22Rv1 (cell line): ENCODE results near the gene SLC26A1.

Source experiments
- ZFX ChIP-seq: fragments of 450-650 bp; IDR thresholded peaks from 2 replicates; pipeline ENCODE4 v1.6.1; 2017; ENCODE audit warnings: antibody characterized with exemption, borderline replicate concordance
- TF ChIP-seq, protein P1 (sequence below): fragments of 450-650 bp; IDR thresholded peaks from 2 replicates; pipeline ENCODE4 v1.5.1; 2017; ENCODE audit warnings: mild to moderate bottlenecking

DNA sequence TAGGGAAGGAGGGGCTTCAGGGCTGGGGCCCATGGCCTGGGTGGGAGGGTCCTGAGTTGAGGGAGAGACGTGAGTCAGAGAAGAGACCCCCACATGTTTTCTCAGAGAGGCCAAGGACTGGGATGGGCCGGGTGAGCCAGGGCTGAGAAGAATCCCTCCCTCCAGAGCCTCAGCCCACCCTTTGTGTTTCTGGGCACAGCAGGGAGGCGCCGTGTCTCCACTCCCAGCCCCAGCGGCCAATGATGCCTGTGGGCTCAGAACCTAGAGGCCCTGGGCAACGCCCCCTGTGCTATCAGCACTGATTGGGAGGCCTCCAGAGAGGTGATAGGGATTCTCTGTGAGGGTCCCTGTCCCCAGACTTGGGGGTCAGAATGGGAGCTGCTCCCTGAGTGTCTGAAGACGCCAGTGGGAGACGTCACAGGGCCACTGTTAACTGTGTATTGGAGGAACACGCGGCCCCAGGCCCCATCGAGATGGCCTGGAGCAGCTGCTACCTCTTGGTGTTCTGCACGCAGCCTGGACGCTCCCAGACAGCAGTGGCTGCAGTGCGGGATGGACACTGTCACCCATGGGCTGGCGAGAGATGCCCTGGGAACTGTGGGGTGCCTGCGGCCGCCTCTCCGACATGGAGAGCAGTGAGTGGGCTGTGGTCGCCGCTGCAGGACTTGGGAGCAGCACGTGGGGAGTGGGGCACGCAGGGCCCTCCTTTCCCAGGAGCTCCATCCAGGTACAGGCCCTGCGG lies 26.7 kb upstream of the SLC26A1 start:
- TF ChIP-seq, protein P1, sequence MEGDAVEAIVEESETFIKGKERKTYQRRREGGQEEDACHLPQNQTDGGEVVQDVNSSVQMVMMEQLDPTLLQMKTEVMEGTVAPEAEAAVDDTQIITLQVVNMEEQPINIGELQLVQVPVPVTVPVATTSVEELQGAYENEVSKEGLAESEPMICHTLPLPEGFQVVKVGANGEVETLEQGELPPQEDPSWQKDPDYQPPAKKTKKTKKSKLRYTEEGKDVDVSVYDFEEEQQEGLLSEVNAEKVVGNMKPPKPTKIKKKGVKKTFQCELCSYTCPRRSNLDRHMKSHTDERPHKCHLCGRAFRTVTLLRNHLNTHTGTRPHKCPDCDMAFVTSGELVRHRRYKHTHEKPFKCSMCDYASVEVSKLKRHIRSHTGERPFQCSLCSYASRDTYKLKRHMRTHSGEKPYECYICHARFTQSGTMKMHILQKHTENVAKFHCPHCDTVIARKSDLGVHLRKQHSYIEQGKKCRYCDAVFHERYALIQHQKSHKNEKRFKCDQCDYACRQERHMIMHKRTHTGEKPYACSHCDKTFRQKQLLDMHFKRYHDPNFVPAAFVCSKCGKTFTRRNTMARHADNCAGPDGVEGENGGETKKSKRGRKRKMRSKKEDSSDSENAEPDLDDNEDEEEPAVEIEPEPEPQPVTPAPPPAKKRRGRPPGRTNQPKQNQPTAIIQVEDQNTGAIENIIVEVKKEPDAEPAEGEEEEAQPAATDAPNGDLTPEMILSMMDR: no peak
- TF ChIP-seq ZFX: no peak
